GM12872 (cell line): ENCODE data around the gene EID2.

Experiments used
- CTCF ChIP-seq: IDR thresholded peaks from 3 replicates; pipeline ENCODE4 v1.5.1; 2011; ENCODE audit warnings: low read depth, mild to moderate bottlenecking, low read length, moderate library complexity; ENCODE audit not compliant: insufficient read depth

Gene EID2

GRCh38 chr19:39492788-39493187 lies 47.2 kb downstream of the EID2 start:
- no peak for TF ChIP-seq CTCF

GRCh38 chr19:39492225-39492624 lies 47.7 kb downstream of the EID2 start:
- TF ChIP-seq CTCF, result no peak

GRCh38 chr19:39489756-39490155 lies 50.2 kb downstream of the EID2 start:
- TF ChIP-seq CTCF, result no peak
